Activated CD4-positive, alpha-beta T cell treated with anti-CD3 and anti-CD28 coated beads for 48 hours (primary cell): ENCODE results near the gene POFUT1.
"Not testable (repeated sequence)": the region's sequence is repeated elsewhere in the genome, so short reads cannot be mapped to it uniquely, and the experiment has no call there.

Experiments used
- DNase-seq: peaks from one replicate; pipeline ENCODE4 v3.0.0-alpha.2; 2020

The POFUT1 gene

GRCh38 chr20:32189691-32190615, 17.7 kb upstream of the POFUT1 start:
- peak; percentile 61 for DNase-seq

- DNase-seq, result no peak
Measured at GRCh38 chr20:32190616-32191415, 16.9 kb upstream of the POFUT1 start.

- no peak for DNase-seq
Measured at GRCh38 chr20:32191422-32191821, 16.3 kb upstream of the POFUT1 start.

GRCh38 chr20:32191873-32192272, 15.8 kb upstream of the POFUT1 start:
- no peak for DNase-seq

- no peak for DNase-seq
Measured at GRCh38 chr20:32192698-32193097, 15.0 kb upstream of the POFUT1 start.

GRCh38 chr20:32193336-32193735, 14.3 kb upstream of the POFUT1 start:
- DNase-seq, result not testable (repeated sequence)

GRCh38 chr20:32193996-32194395, 13.7 kb upstream of the POFUT1 start:
- no peak for DNase-seq

GRCh38 chr20:32195581-32195980, 12.1 kb upstream of the POFUT1 start:
- DNase-seq, result no peak

- not testable (repeated sequence) for DNase-seq
Measured at GRCh38 chr20:32196613-32197012, 11.1 kb upstream of the POFUT1 start.

GRCh38 chr20:32197136-32197535, 10.5 kb upstream of the POFUT1 start:
- not testable (repeated sequence) for DNase-seq

GRCh38 chr20:32199006-32199405, 8.7 kb upstream of the POFUT1 start:
- DNase-seq, result no peak

GRCh38 chr20:32201296-32201976, 6.2 kb upstream of the POFUT1 start:
- no peak for DNase-seq

- no peak for DNase-seq
Measured at GRCh38 chr20:32201977-32202363, 5.7 kb upstream of the POFUT1 start.

- DNase-seq, result peak; percentile 62
Measured at GRCh38 chr20:32203356-32204204, 4.1 kb upstream of the POFUT1 start.

- DNase-seq, result peak; percentile 87
Measured at GRCh38 chr20:32204205-32205109, 3.2 kb upstream of the POFUT1 start.

- DNase-seq, result no peak
Measured at GRCh38 chr20:32205110-32205842, 2.4 kb upstream of the POFUT1 start.

- DNase-seq, result peak; percentile 42
Measured at GRCh38 chr20:32205843-32206759, 1.6 kb upstream of the POFUT1 start.

GRCh38 chr20:32206760-32207625, 687 bp upstream of the POFUT1 start:
- DNase-seq, result peak; percentile 40
